ENCODE data around the gene HACD3.
"Not testable (repeated sequence)": the region's sequence is repeated elsewhere in the genome, so short reads cannot be mapped to it uniquely, and the experiment has no call there.

HACD3 gene

GRCh38 chr15:65603134-65603533, 72.9 kb downstream of the HACD3 start:
- no peak for DNase-seq (ENCODE audit: low spot score)

- DNase-seq (ENCODE audit: low spot score), result no peak
Measured at GRCh38 chr15:65603559-65603958, 73.3 kb downstream of the HACD3 start.

GRCh38 chr15:65610871-65611718, 80.8 kb downstream of the HACD3 start, which contains the start of gene INTS14:
Gene INTS14, minus strand, starts transcription at chr15:65611131. Its CDS starts 3,751 bp downstream, at chr15:65607380.
- peak; percentile 99 for DNase-seq (ENCODE audit: low spot score)

GRCh38 chr15:65611888-65612615, 81.8 kb downstream of the HACD3 start:
- no peak for DNase-seq (ENCODE audit: low spot score)

- DNase-seq (ENCODE audit: low spot score), result peak; percentile 11
Measured at GRCh38 chr15:65612616-65612946, 82.3 kb downstream of the HACD3 start.

GRCh38 chr15:65612949-65613744, 82.9 kb downstream of the HACD3 start:
- DNase-seq (ENCODE audit: low spot score), result no peak

GRCh38 chr15:65615887-65616286, 85.6 kb downstream of the HACD3 start:
- not testable (repeated sequence) for DNase-seq (ENCODE audit: low spot score)

GRCh38 chr15:65618560-65619109, 88.4 kb downstream of the HACD3 start:
- DNase-seq (ENCODE audit: low spot score), result no peak

GRCh38 chr15:65619626-65620290, 89.5 kb downstream of the HACD3 start:
- DNase-seq (ENCODE audit: low spot score), result no peak

- no peak for DNase-seq (ENCODE audit: low spot score)
Measured at GRCh38 chr15:65620833-65621232, 90.6 kb downstream of the HACD3 start.

- no peak for DNase-seq (ENCODE audit: low spot score)
Measured at GRCh38 chr15:65621638-65622037, 91.4 kb downstream of the HACD3 start, which contains the start of gene SLC24A1. Gene SLC24A1, plus strand, starts transcription at chr15:65621938. Its CDS starts 2,143 bp downstream, at chr15:65624081.

- no peak for DNase-seq (ENCODE audit: low spot score)
Measured at GRCh38 chr15:65623103-65623502, 92.8 kb downstream of the HACD3 start.

GRCh38 chr15:65626856-65627255, 96.6 kb downstream of the HACD3 start:
- DNase-seq (ENCODE audit: low spot score), result no peak
